ENCODE data around the gene NOL9.
"Not testable (repeated sequence)": the region's sequence is repeated elsewhere in the genome, so short reads cannot be mapped to it uniquely, and the experiment has no call there.

The NOL9 gene

GRCh38 chr1:6570987-6571386 is 16.7 kb upstream of the NOL9 start:
- DNase-seq: no peak

GRCh38 chr1:6570100-6570499 is 15.8 kb upstream of the NOL9 start:
- no peak for DNase-seq

GRCh38 chr1:6569033-6569432 is 14.7 kb upstream of the NOL9 start:
- DNase-seq: no peak

GRCh38 chr1:6560267-6560666 is 6.0 kb upstream of the NOL9 start:
- no peak for DNase-seq

GRCh38 chr1:6559161-6559560 is 4.8 kb upstream of the NOL9 start:
- not testable (repeated sequence) for DNase-seq

GRCh38 chr1:6557597-6557996 is 3.3 kb upstream of the NOL9 start:
- DNase-seq: no peak

- DNase-seq: peak; percentile 14
Measured at GRCh38 chr1:6554907-6555778, 830 bp upstream of the NOL9 start, which contains the start of gene TAS1R1. Gene TAS1R1 (plus strand): TSS chr1:6555307. CDS start chr1:6555374, 67 bp downstream.

- DNase-seq: no peak
Measured at GRCh38 chr1:6547301-6547700, 7.0 kb downstream of the NOL9 start.

- no peak for DNase-seq
Measured at GRCh38 chr1:6546326-6546725, 8.0 kb downstream of the NOL9 start.

GRCh38 chr1:6545276-6546112 is 8.8 kb downstream of the NOL9 start:
- DNase-seq: no peak

- peak; percentile 71 for DNase-seq
Measured at GRCh38 chr1:6544831-6545230, 9.5 kb downstream of the NOL9 start.

GRCh38 chr1:6538956-6539355 is 15.4 kb downstream of the NOL9 start:
- DNase-seq: peak; percentile 67

GRCh38 chr1:6536291-6536690 is 18.0 kb downstream of the NOL9 start:
- no peak for DNase-seq

GRCh38 chr1:6535214-6535613 is 19.1 kb downstream of the NOL9 start:
- no peak for DNase-seq

- no peak for DNase-seq
Measured at GRCh38 chr1:6534248-6534822, 20.0 kb downstream of the NOL9 start.

GRCh38 chr1:6531996-6532395 is 22.3 kb downstream of the NOL9 start:
- DNase-seq: no peak

GRCh38 chr1:6530504-6531160 is 23.7 kb downstream of the NOL9 start:
- DNase-seq: no peak

- no peak for DNase-seq
Measured at GRCh38 chr1:6528492-6528891, 25.8 kb downstream of the NOL9 start.

GRCh38 chr1:6526316-6526715 is 28.0 kb downstream of the NOL9 start:
- no peak for DNase-seq

- DNase-seq: peak; percentile 48
Measured at GRCh38 chr1:6523566-6523965, 30.7 kb downstream of the NOL9 start.

GRCh38 chr1:6521536-6521935 is 32.8 kb downstream of the NOL9 start:
- DNase-seq: peak; percentile 73

GRCh38 chr1:6519935-6520671 is 34.2 kb downstream of the NOL9 start:
- peak; percentile 89 for DNase-seq

Data from EL (cell line).